ENCODE results near the gene R3HDM4. TPM values are rescaled to one million over a fixed set of nuclear protein-coding genes. Genes with fewer than 3 reads are reported as not detected.

Gene R3HDM4
- total RNA-seq, 4 donors from 2014 or later = 29.2 to 45.8 (median 34.9) TPM

- WGBS, 2 donors = 87 to 93% methylated on average over 15 to 21 of the region's 30 CpGs
- TF ChIP-seq POLR2A (IDR thresholded peaks at IDR 0.05) = no peak
- TF ChIP-seq, protein P1, sequence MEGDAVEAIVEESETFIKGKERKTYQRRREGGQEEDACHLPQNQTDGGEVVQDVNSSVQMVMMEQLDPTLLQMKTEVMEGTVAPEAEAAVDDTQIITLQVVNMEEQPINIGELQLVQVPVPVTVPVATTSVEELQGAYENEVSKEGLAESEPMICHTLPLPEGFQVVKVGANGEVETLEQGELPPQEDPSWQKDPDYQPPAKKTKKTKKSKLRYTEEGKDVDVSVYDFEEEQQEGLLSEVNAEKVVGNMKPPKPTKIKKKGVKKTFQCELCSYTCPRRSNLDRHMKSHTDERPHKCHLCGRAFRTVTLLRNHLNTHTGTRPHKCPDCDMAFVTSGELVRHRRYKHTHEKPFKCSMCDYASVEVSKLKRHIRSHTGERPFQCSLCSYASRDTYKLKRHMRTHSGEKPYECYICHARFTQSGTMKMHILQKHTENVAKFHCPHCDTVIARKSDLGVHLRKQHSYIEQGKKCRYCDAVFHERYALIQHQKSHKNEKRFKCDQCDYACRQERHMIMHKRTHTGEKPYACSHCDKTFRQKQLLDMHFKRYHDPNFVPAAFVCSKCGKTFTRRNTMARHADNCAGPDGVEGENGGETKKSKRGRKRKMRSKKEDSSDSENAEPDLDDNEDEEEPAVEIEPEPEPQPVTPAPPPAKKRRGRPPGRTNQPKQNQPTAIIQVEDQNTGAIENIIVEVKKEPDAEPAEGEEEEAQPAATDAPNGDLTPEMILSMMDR (IDR thresholded peaks at IDR 0.05) = no peak
- no peak for DNase-seq
- intact Hi-C loops (cut with DNase I) = no loop called here
- Histone ChIP-seq H3K9me3 (no peaks in the 10 kb centered on the region), H3K36me3 (peaks cover 0 to 3% of the 10 kb centered on the region in 2 donors), H3K4me3 (replicated peaks in 1 of 3) (no peak overlapping the region), H3K4me1 (peaks cover 0 to 15% of the 10 kb centered on the region in 2 donors), H3K27me3 (no peaks in the 10 kb centered on the region), H3K27ac (no peak overlapping the region)
Observed at GRCh38 chr19:900302-901111, 12.5 kb downstream of the R3HDM4 start.

DNA sequence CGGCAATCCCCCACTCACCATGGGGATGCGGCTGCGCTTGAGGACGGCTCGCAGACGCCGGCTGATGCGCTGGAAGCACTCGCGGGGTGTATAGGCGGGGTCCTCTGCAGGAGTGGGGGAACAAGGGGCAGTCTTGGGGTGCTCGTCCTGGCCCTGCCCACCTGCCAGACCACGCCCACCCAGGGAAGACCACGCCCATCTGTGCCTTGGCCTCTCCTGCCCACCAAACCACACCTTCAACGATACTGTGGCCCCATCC lies 13.0 kb downstream of the R3HDM4 start:
- TF ChIP-seq, protein P1 (IDR thresholded peaks at IDR 0.05) = no peak
- TF ChIP-seq POLR2A (IDR thresholded peaks at IDR 0.05) = no peak
- no peak for DNase-seq
- Histone ChIP-seq H3K4me1 (peaks cover 0 to 15% of the 10 kb centered on the region in 2 donors), H3K9me3 (no peaks in the 10 kb centered on the region), H3K4me3 (replicated peaks in 1 of 3) (no peak overlapping the region), H3K27me3 (no peaks in the 10 kb centered on the region), H3K36me3 (peaks cover 0 to 3% of the 10 kb centered on the region in 2 donors), H3K27ac (no peak overlapping the region)
- 88 to 93% methylated on average over 14 of the region's 15 CpGs for WGBS, 2 donors
- intact Hi-C loops (cut with DNase I) = no loop called here

DNA sequence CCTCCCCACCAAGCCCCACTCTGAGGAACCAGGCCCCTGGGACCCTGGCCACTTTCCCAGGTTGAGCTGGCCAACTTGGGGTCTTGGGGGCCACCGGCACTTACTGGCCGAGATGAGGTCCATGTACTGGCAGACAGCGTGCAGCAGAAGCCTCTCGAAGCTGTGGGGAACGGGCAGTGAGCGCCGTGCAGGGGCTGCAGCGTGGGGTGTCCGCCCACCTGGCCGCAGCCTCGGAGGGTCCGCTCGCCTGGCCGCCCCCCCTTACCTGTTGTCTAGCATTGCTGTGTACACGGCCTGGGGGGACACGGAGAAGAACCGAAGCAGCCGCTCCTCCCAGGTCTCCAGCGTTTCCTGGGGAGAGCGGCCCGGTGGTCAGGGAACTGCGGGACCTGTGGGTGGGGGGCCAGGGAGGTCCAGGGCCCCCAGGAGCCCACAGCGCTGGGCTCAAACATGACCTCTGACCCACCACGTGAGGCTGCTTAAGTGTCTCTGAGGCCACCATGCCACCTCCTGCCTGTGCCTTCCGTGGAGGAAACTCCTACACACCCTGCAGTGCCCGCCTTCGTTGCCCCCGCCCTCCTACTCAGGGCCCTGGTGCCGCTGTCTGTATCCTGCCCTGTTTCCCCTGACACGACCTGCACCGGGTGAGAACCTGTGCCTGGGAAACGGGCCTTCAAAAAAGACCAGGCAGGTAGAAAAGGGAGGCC lies 13.5 kb downstream of the R3HDM4 start:
- no peak overlapping the region for H3K27ac ChIP-seq
- intact Hi-C loops (cut with DNase I) = no loop called here
- H3K36me3 ChIP-seq = peaks cover 0 to 3% of the 10 kb centered on the region in 2 donors
- DNase-seq = no peak
- H3K4me1 ChIP-seq = peaks cover 0 to 15% of the 10 kb centered on the region in 2 donors
- 94 to 95% methylated on average over 18 of the region's 32 CpGs for WGBS, 2 donors
- H3K9me3 ChIP-seq = no peaks in the 10 kb centered on the region
- no peaks in the 10 kb centered on the region for H3K27me3 ChIP-seq
- no peak overlapping the region for H3K4me3 ChIP-seq (replicated peaks in 1 of 3)
- no peak for TF ChIP-seq POLR2A (IDR thresholded peaks at IDR 0.05)

DNA sequence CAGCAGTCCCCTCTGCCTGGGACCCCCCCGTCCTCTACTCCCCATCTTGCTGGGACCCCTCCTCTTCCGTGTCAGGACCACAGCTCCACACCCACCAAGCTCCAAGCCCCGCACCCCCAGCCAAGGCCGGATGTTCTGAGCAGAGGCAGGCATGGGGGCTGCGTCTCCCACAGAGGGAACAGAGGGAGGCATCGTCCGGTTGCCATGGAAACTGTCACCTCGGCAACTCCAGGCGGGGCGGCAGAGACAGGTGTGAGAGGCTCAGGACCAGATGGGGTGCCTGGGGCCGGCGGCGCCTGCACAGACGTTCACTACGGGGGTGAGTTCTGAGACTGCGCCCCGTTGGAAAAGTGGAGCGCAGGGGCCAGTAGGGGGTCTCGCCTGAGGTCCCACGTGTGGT lies 14.4 kb downstream of the R3HDM4 start:
- Histone ChIP-seq H3K27ac (no peak overlapping the region), H3K4me1 (peaks cover 0 to 14% of the 10 kb centered on the region in 2 donors), H3K9me3 (no peaks in the 10 kb centered on the region), H3K4me3 (replicated peaks in 1 of 3) (no peak overlapping the region), H3K27me3 (no peaks in the 10 kb centered on the region), H3K36me3 (peaks cover 0 to 3% of the 10 kb centered on the region in 2 donors)
- no peak for DNase-seq
- 87 to 88% methylated on average over 18 to 19 of the region's 20 CpGs for WGBS, 2 donors
- intact Hi-C loops (cut with DNase I) = no loop called here
- TF ChIP-seq, protein P1 (IDR thresholded peaks at IDR 0.05) = no peak
- TF ChIP-seq POLR2A (IDR thresholded peaks at IDR 0.05) = no peak

DNA sequence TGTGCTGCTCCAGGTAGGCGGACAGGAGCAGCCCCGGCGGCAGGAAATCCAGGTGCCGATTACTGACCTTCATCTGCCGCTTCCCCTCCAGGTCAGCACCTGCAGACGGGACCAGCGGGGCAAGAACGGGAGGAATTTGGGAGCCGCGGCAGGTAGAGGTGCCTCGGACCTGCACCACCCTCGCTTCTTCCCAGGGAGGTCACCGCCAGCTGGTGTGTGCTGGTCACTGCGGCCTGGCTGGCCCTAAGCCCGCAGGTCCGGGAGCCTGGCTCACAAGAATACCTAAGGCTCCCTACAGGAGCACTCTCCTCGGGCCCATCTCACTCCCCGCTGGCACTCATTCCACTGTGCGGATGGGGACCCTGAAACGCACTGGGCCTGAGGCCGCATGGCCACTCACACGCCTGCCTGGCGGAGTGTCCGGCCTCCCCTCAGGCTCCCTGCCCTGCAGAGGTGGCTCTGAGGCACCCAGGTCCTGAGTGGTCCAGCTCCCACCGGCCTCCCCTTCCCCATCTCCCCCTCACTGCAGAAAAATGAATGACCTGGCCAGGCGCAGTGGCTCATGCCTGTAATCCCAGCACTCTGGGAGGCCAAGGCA lies 15.5 kb downstream of the R3HDM4 start:
- Histone ChIP-seq H3K27me3 (no peaks in the 10 kb centered on the region), H3K4me3 (replicated peaks in 1 of 3) (no peak overlapping the region), H3K27ac (no peak overlapping the region), H3K4me1 (peaks cover 0 to 3% of the 10 kb centered on the region in 2 donors), H3K9me3 (no peaks in the 10 kb centered on the region), H3K36me3 (peaks cover 0 to 3% of the 10 kb centered on the region in 2 donors)
- no peak for DNase-seq
- intact Hi-C loops (cut with DNase I) = no loop called here
- TF ChIP-seq, protein P1 (IDR thresholded peaks at IDR 0.05) = no peak
- no peak for TF ChIP-seq POLR2A (IDR thresholded peaks at IDR 0.05)
- WGBS, 2 donors = 91 to 94% methylated on average over 18 to 26 of the region's 26 CpGs
